Activated T-cell treated with anti-CD3 and anti-CD28 coated beads, Interleukin-2, amount 50 U/mL, for 24 hours (primary cell): ENCODE data around the gene TMEM154.

ENCODE experiments used
- DNase-seq: peaks from one replicate; pipeline ENCODE4 v3.0.0-alpha.2; 2020
- H3K27ac Mint-ChIP-seq: 2 replicates; pipeline ENCODE4 v1.8.0; 2020; ENCODE audit warnings: mild to moderate bottlenecking, mixed read lengths
- H3K27me3 Mint-ChIP-seq: 2 replicates; pipeline ENCODE4 v1.8.0; 2020; ENCODE audit warnings: mixed read lengths
- H3K36me3 Mint-ChIP-seq: 2 replicates; pipeline ENCODE4 v1.8.0; 2020; ENCODE audit warnings: low read depth, mixed read lengths
- H3K4me1 Mint-ChIP-seq: 2 replicates; pipeline ENCODE4 v1.8.0; 2020; ENCODE audit warnings: low read depth, mixed read lengths
- H3K4me3 Mint-ChIP-seq: 2 replicates; pipeline ENCODE4 v1.8.0; 2020; ENCODE audit warnings: mild to moderate bottlenecking, moderate library complexity, mixed read lengths
- H3K9me3 Mint-ChIP-seq: 2 replicates; pipeline ENCODE4 v1.8.0; 2020; ENCODE audit warnings: mixed read lengths

TMEM154 gene

DNA sequence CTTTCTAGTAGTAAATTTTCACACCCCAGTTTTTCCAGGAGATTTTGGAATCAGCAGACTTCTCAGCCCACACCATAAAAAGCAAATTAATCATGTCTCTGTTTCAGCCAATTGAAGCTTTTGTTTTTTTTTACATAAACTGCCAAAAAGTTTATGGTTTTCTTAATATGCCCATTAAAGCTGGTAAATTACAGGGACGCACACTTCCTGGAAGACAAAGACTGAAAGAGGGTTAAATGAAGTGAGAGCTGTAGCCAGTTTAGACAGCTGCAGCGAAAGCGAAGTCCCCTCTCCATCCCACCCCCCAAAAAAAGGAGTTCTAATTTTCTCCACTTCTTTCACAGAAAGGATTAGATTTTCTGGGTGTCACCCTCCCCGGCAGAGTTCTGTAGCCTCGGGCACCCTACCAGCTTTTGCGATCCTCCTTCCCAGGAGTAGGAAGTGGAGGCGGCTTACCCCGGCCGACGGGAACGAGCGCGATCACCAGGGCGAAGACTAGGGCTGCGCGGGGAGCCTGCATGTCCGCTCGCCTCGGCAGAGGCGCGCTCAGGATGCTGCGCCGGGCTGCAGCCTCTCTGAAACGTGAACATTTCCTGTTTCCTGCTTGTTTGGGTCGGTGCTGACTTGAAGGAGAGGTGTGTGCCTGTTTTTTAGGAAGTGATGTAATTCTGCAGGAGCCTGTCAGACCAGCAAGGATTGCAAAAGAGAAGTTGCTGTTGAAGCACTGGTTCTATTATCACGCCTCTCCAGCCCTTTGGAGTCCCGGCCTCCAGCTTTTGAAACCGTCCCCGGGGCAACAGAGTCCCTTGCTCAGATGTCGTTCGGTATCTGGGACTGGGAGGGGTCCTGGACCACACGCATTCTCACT lies at the start of gene TMEM154:
Gene TMEM154 (minus strand): TSS at position 584 of the 868 bp plus-strand sequence. CDS start 64 bp downstream, at position 520.
- H3K36me3 Mint-ChIP-seq = peaks cover 6% of the 10 kb centered on the region
- H3K4me1 Mint-ChIP-seq = peaks cover 63% of the 10 kb centered on the region
- peak; percentile 76 for DNase-seq
- peak within 1 kb of the TSS; percentile 93 for H3K27ac Mint-ChIP-seq
- peak within 1 kb of the TSS; percentile 89 for H3K4me3 Mint-ChIP-seq
- no peaks in the 10 kb centered on the region for H3K27me3 Mint-ChIP-seq
- H3K9me3 Mint-ChIP-seq = no peaks in the 10 kb centered on the region

- no peak for DNase-seq
- H3K27ac Mint-ChIP-seq = no peak overlapping the region
- no peaks in the 10 kb centered on the region for H3K4me1 Mint-ChIP-seq
- peaks cover 7% of the 10 kb centered on the region for H3K27me3 Mint-ChIP-seq
- no peaks in the 10 kb centered on the region for H3K9me3 Mint-ChIP-seq
- no peaks in the 10 kb centered on the region for H3K36me3 Mint-ChIP-seq
- H3K4me3 Mint-ChIP-seq = no peak overlapping the region
Measured at GRCh38 chr4:152729466-152729865, 49.7 kb upstream of the TMEM154 start.

DNA sequence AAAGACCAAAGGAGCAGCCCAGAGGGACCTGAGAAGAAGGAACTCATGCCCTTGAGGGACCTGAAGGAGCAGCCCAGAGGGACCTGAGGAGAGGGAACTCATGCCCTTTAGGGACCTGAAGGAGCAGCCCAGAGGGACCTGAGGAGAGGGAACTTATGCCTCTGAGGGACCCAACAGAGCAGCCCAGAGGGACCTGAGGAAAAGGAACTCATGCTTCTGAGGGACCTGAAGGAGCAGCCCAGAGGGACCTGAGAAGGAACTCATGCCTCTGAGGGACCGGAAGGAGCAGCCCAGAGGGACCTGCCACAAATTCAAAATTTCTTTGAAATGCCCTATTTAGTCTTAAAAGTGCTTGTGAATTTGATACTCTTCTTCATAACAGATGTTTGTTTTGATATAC lies 48.5 kb upstream of the TMEM154 start:
- DNase-seq = no peak
- no peak overlapping the region for H3K27ac Mint-ChIP-seq
- no peaks in the 10 kb centered on the region for H3K4me1 Mint-ChIP-seq
- H3K9me3 Mint-ChIP-seq = no peaks in the 10 kb centered on the region
- no peaks in the 10 kb centered on the region for H3K36me3 Mint-ChIP-seq
- H3K4me3 Mint-ChIP-seq = no peak overlapping the region
- peaks cover 7% of the 10 kb centered on the region for H3K27me3 Mint-ChIP-seq

DNA sequence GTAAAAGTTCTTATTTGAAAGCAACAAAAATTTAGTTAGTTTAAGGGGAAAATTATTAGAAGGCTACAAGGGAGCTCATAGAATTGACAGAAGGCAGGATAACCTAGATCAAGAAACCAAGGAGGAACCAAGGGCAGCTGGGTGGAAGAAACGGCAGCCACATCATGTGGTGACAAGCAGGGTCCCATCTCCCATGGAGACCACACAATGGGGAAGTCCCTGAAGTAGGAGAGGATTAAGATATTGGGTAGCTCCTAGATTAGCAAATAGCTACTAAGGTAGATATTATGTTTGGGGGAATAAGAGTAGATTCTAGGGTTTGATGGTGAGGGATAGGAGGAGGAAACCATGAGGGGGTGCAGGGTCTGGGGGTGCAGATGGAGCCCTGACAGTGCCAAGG lies 48.0 kb upstream of the TMEM154 start:
- Mint-ChIP-seq H3K27me3 (peaks cover 7% of the 10 kb centered on the region), H3K4me3 (no peak overlapping the region), H3K4me1 (no peaks in the 10 kb centered on the region), H3K9me3 (no peaks in the 10 kb centered on the region), H3K36me3 (no peaks in the 10 kb centered on the region), H3K27ac (no peak overlapping the region)
- DNase-seq = no peak

DNA sequence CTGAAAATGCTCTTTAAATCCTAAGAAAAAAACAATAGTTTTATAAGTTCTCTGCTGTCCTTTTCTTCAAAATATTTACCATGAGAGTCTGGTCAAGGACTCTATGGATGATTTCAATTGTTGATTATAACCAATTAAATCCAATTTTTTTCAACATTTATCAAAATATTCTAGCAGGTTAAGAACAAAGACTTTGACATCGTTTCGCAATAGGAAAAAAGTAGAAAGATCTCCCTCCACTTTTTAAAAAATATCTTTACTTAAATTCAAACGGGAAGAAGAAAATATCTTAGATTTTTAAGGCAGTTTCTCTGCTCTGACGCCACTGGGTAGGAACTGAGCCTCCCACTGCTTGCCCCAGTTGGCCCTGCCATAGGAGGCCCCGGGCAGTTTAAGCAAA lies 44.7 kb upstream of the TMEM154 start:
- Mint-ChIP-seq H3K36me3 (no peaks in the 10 kb centered on the region), H3K4me1 (no peaks in the 10 kb centered on the region), H3K27me3 (peaks cover 7% of the 10 kb centered on the region), H3K4me3 (no peak overlapping the region), H3K9me3 (no peaks in the 10 kb centered on the region), H3K27ac (no peak overlapping the region)
- DNase-seq = no peak

- H3K27me3 Mint-ChIP-seq = peaks cover 7% of the 10 kb centered on the region
- no peak for DNase-seq
- no peak overlapping the region for H3K4me3 Mint-ChIP-seq
- no peaks in the 10 kb centered on the region for H3K9me3 Mint-ChIP-seq
- H3K4me1 Mint-ChIP-seq = no peaks in the 10 kb centered on the region
- no peak overlapping the region for H3K27ac Mint-ChIP-seq
- H3K36me3 Mint-ChIP-seq = no peaks in the 10 kb centered on the region
Measured at GRCh38 chr4:152723236-152723635, 43.4 kb upstream of the TMEM154 start.

DNA sequence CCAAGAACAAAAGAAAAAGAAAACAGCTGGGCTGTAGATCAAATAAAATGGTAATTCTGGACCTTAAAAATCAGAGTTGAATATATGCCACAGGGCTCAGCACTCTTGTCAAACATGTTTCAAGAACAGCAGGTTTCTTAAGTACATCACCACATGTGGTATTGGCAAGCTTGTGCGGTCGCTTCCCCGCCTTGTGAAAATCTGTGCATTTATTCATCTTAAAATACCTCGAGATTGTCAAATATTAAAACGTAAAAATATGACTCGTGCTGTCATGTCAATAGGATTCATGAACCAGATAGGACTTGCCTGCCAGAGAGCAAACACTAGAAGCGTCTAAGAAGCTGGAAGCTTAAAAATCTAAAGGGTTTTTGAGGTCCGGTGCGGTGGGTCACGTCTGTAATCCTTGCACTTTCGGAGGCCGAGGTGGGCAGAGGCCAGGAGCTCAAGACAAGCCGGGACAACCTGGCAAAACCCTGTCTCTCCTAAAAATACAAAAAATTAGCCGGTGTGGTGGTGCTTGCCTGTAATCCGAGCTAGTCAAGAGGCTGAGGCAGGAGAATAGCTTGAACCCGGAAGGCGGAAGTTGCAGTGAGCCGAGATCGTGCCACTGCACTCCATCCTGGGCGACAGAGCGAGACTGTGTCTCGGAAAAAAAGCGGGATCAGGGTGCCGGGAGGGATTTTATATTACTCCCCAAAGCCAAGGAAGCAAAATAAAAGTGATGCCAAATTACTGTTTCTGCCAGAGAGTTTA lies 40.2 kb upstream of the TMEM154 start:
- H3K4me1 Mint-ChIP-seq = no peaks in the 10 kb centered on the region
- H3K27me3 Mint-ChIP-seq = no peaks in the 10 kb centered on the region
- DNase-seq = no peak
- no peak overlapping the region for H3K27ac Mint-ChIP-seq
- peaks cover 8% of the 10 kb centered on the region for H3K9me3 Mint-ChIP-seq
- H3K36me3 Mint-ChIP-seq = peaks cover 3% of the 10 kb centered on the region
- H3K4me3 Mint-ChIP-seq = no peak overlapping the region

GRCh38 chr4:152719291-152719690 lies 39.5 kb upstream of the TMEM154 start:
- H3K27me3 Mint-ChIP-seq = no peaks in the 10 kb centered on the region
- peaks cover 14% of the 10 kb centered on the region for H3K9me3 Mint-ChIP-seq
- H3K4me3 Mint-ChIP-seq = no peak overlapping the region
- H3K4me1 Mint-ChIP-seq = no peaks in the 10 kb centered on the region
- no peak for DNase-seq
- peaks cover 3% of the 10 kb centered on the region for H3K36me3 Mint-ChIP-seq
- no peak overlapping the region for H3K27ac Mint-ChIP-seq

GRCh38 chr4:152715076-152715475 lies 35.3 kb upstream of the TMEM154 start:
- H3K27ac Mint-ChIP-seq = no peak overlapping the region
- H3K27me3 Mint-ChIP-seq = no peaks in the 10 kb centered on the region
- no peak overlapping the region for H3K4me3 Mint-ChIP-seq
- peaks cover 3% of the 10 kb centered on the region for H3K36me3 Mint-ChIP-seq
- peaks cover 14% of the 10 kb centered on the region for H3K9me3 Mint-ChIP-seq
- peaks cover under 1% of the 10 kb centered on the region for H3K4me1 Mint-ChIP-seq
- no peak for DNase-seq

DNA sequence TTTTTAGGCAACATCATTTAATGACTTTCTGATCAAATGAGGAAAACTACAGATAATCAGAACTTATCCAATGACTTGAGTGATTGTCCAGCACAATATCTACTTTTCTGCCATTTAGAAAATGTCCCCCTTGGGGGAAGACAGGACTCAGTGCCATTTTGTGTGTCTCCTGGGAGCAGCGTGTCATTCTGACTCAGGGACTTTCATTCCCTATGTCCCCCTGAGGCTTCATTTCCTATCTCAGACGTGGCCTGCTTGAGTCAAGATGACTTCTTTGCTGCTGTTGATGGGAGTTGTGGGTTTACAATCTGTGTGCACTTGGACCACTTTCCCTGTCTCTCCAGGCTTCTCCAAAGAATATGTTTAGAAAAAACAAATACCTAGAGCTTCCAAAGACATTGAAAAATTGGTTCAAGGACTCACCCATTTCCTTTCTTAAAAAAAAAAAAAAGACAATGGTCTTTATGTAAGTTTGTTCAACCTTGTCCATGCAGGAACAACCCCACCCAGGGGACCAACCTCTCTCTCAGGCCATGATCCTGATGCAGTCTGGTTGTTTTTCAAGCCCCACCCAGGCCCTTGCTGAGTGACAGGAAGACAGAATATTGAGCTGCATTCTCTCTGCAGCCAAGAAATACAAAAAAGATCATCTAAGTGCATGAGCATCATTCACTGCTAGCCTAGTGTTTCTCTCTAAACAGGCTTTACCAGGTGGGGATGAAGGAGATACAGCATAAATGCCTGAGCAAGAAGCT lies 34.3 kb upstream of the TMEM154 start:
- no peaks in the 10 kb centered on the region for H3K27me3 Mint-ChIP-seq
- peaks cover 14% of the 10 kb centered on the region for H3K9me3 Mint-ChIP-seq
- H3K4me3 Mint-ChIP-seq = no peak overlapping the region
- H3K27ac Mint-ChIP-seq = no peak overlapping the region
- H3K4me1 Mint-ChIP-seq = peaks cover 7% of the 10 kb centered on the region
- H3K36me3 Mint-ChIP-seq = peaks cover 3% of the 10 kb centered on the region
- no peak for DNase-seq

DNA sequence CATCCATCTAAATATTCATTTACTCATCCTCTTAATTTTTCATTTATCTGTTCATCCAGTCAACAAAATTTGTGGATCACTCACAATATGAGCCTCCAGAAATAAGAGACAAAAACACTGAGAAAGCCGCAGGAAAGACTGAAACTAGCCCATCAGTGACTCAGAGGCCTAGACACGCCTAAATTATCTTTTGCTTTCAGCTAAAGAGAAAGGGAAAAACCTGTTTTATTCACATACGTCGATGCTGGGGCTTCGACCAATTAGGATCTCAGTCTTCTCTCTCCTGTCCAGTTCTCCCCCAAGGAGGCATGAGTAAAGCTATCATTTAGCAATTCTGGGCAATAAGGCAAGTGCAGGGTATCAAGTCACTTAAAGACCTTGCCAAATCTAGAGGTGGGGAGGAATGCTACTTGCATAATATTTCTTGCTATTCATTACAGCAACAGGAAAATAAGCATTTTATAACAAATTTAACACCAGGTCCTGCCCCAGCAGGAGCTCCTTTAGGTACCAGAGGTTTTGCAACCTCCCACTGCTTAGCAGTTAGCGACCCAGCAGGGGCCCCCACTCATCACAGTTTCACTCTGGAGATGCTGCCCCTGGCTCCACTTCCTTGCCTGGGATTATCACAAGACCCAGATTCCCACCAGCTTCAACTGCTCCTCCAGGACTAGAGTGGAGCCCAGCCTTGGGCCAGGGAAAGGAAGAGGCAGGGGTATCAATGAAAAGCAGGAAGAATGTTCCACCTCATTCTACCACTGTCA lies 30.1 kb upstream of the TMEM154 start:
- DNase-seq = no peak
- Mint-ChIP-seq H3K4me3 (no peak overlapping the region), H3K27me3 (no peaks in the 10 kb centered on the region), H3K9me3 (peaks cover 11% of the 10 kb centered on the region), H3K4me1 (peaks cover 7% of the 10 kb centered on the region), H3K36me3 (no peaks in the 10 kb centered on the region), H3K27ac (no peak overlapping the region)

DNA sequence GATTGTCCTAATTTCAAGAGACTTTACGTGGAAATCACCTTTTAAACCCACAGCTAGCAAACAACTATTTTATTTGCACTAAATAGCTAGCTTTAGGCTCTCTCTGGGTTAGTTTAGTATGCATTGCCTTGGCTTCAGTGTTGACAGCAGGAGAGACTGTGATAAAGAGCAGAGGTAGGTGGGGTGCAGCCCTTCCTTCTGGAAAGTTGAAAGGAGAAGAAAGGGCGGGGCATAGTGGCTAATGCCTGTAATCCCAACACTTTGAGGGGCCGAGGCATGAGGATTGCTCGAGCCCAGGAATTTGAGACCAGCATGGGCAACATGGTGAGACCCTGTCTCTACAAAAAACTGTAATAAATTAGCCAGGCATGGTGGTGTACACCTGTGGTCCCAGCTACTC lies 29.0 kb upstream of the TMEM154 start:
- Mint-ChIP-seq H3K4me3 (no peak overlapping the region), H3K36me3 (no peaks in the 10 kb centered on the region), H3K9me3 (peaks cover 9% of the 10 kb centered on the region), H3K27ac (no peak overlapping the region), H3K4me1 (peaks cover 7% of the 10 kb centered on the region), H3K27me3 (no peaks in the 10 kb centered on the region)
- no peak for DNase-seq

DNA sequence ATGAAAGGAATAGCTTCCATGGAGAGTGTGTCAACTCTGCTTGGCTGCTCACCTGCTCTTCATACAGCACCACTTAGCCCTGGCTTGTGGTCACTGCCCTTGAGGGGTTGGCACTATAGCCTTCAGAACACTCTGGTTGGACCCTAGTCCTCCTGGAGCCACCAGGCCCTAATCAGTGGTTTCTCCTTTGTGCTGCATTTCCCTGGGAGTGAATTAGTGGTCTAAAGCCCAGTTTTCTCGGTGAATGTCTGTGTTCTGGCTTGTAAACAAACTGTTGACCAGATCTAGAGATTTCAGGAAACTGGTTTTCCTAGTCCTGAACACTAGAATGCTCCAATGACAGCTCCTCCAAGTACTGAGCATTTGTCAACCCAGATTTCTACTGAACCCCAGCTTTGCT lies 28.6 kb upstream of the TMEM154 start:
- no peak overlapping the region for H3K27ac Mint-ChIP-seq
- peaks cover 9% of the 10 kb centered on the region for H3K9me3 Mint-ChIP-seq
- no peaks in the 10 kb centered on the region for H3K27me3 Mint-ChIP-seq
- H3K36me3 Mint-ChIP-seq = no peaks in the 10 kb centered on the region
- no peak overlapping the region for H3K4me3 Mint-ChIP-seq
- peaks cover 7% of the 10 kb centered on the region for H3K4me1 Mint-ChIP-seq
- DNase-seq = no peak

DNA sequence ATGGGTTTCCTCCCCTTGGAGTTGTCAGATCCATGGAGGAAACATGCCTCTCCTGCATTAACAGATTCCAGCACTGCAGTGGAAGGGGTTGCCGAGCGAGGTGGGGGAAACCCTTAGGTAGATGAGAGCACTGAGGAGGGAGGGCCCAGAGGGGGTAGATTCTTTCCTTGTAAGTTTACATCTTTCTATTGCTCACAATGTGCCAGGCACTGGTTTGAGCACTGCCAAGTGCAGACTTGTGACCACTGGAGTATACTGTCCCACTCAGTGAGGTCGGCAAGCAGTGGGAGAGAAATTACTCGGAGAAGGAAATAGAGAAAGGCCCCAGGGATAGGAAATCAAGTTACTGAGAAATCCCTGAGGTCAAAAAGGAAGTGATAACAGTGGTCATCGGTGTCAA lies 27.8 kb upstream of the TMEM154 start:
- Mint-ChIP-seq H3K4me1 (peaks cover 7% of the 10 kb centered on the region), H3K9me3 (peaks cover 12% of the 10 kb centered on the region), H3K27me3 (no peaks in the 10 kb centered on the region), H3K36me3 (no peaks in the 10 kb centered on the region), H3K4me3 (no peak overlapping the region), H3K27ac (no peak overlapping the region)
- no peak for DNase-seq
